Panc1 (cell line): ENCODE data around the gene IGSF23. TPM values are rescaled to one million over a fixed set of nuclear protein-coding genes. Genes with fewer than 3 reads are reported as not detected.

Experiments used
- ATAC-seq: fragments of 200-7000 bp; cut with Tn5 transposase; 2 replicates; pipeline ENCODE4 v1.9.1; 2020; ENCODE audit warnings: mild to moderate bottlenecking, moderate library complexity
- BruUV-seq: library from RNA; stranded (reverse); fragments of 400-500 nt; replicated peaks from 2 replicates; lab custom pipeline; 2021; lab: Mats Ljungman, UMichigan
- CTCF ChIA-PET: fragments of 300-600 bp; sonication (Branson Sonifier 250); formaldehyde crosslinking; loops from one replicate; lab custom pipeline; 2022; ENCODE audit warnings: antibody characterized with exemption; lab: Charles Lee
- POLR2A ChIA-PET: fragments of 300-600 bp; sonication (Branson Sonifier 250); formaldehyde crosslinking; loops from one replicate; lab custom pipeline; 2022; ENCODE audit warnings: antibody characterized with exemption; lab: Charles Lee
- DNase-seq: peaks from one replicate; pipeline ENCODE4 v3.0.0-alpha.2; 2010; ENCODE audit warnings: low read depth, low spot score
- H3K27ac ChIP-seq: 2 replicates; pipeline ENCODE4 v1.5.1; 2011; ENCODE audit warnings: mild to moderate bottlenecking, low read length, inconsistent platforms
- H3K27me3 ChIP-seq: fragments of 200-500 bp; sonication (Bioruptor generic); 2 replicates; pipeline ENCODE4 v1.6.0; 2014; ENCODE audit warnings: low read length, inconsistent platforms; ENCODE audit not compliant: control insufficient read depth, insufficient read depth
- H3K36me3 ChIP-seq: fragments of 200-500 bp; sonication (Bioruptor generic); 2 replicates; pipeline ENCODE4 v1.5.1; 2014; ENCODE audit warnings: inconsistent platforms, mild to moderate bottlenecking, low read length, moderate library complexity; ENCODE audit not compliant: control insufficient read depth, insufficient read depth
- H3K4me1 ChIP-seq: 2 replicates; pipeline ENCODE4 v1.5.1; 2011; ENCODE audit warnings: inconsistent platforms, mild to moderate bottlenecking, low read length, moderate library complexity; ENCODE audit not compliant: control insufficient read depth, insufficient read depth
- H3K4me3 ChIP-seq, 2 experiments: 2 replicates each; pipeline ENCODE4 v1.5.1; 2011 to 2012; ENCODE audit warnings: low read depth in 2 of 2, low read length in 2 of 2, mild to moderate bottlenecking in 2 of 2, inconsistent platforms in 1 of 2, moderate library complexity in 1 of 2
- H3K9me3 ChIP-seq: fragments of 200-500 bp; sonication (Bioruptor generic); 2 replicates; pipeline ENCODE4 v1.5.1; 2014; ENCODE audit warnings: low read depth, mild to moderate bottlenecking, inconsistent platforms, low read length, moderate library complexity; ENCODE audit not compliant: control insufficient read depth, insufficient read depth
- CTCF ChIP-seq: fragments of 450-650 bp; IDR thresholded peaks from 2 replicates; pipeline ENCODE4 v1.5.1; 2017; ENCODE audit warnings: mild to moderate bottlenecking
- POLR2AphosphoS5 ChIP-seq: IDR thresholded peaks from 2 replicates; pipeline ENCODE4 v1.6.1; 2012; ENCODE audit warnings: mild to moderate bottlenecking, low read depth, low read length, moderate library complexity
- REST ChIP-seq, 2 experiments: IDR thresholded peaks; 2 replicates each; pipeline ENCODE4 v1.6.1; 2011 to 2012; ENCODE audit warnings: low read depth in 2 of 2, control low read depth in 1 of 2, low read length in 1 of 2, mild to moderate bottlenecking in 1 of 2, moderate library complexity in 1 of 2; ENCODE audit not compliant: insufficient read depth in 1 of 2
- SIN3A ChIP-seq: IDR thresholded peaks from 2 replicates; pipeline ENCODE4 v1.6.1; 2012; ENCODE audit warnings: low read depth, mild to moderate bottlenecking, low read length, moderate library complexity, borderline replicate concordance; ENCODE audit not compliant: insufficient read depth
- TCF7L2 ChIP-seq: IDR thresholded peaks from 2 replicates; pipeline ENCODE4 v1.6.1; 2011; ENCODE audit warnings: mild to moderate bottlenecking, low read depth, low read length, inconsistent platforms
- in situ Hi-C: cut with HindIII; loops from 2 replicates; pipeline ENCODE4 v1.10.0; 2016; ENCODE audit warnings: low sequenced_read_pairs, low pct_unique_long_range_greater_than_20kb
- intact Hi-C: fragments of 100-400 bp; cut with micrococcal nuclease; formaldehyde crosslinking; loops from one replicate; pipeline ENCODE4 v1.10.0; 2022; ENCODE audit not compliant: unreplicated experiment
- total RNA-seq: library from RNA; stranded (reverse); gene quantifications from one replicate; pipeline ENCODE4 v1.2.1, GENCODE V29; 2021; ENCODE audit not compliant: unreplicated experiment

Gene IGSF23
- total RNA-seq, 1 experiment from 2014 or later: not detected

GRCh38 chr19:44637390-44637764, 24.0 kb downstream of the IGSF23 start:
- no peak for DNase-seq
- no TSS peak for BruUV-seq
- H3K4me1 ChIP-seq: no peaks in the 10 kb centered on the region
- intact Hi-C loops (no loop called here), in situ Hi-C loops (no loop called here)
- H3K36me3 ChIP-seq: no peaks in the 10 kb centered on the region
- no peaks in the 10 kb centered on the region for H3K9me3 ChIP-seq
- no peak for ATAC-seq
- H3K4me3 ChIP-seq: no peak overlapping the region
- POLR2A ChIA-PET: no interaction called here
- H3K27ac ChIP-seq: no peak overlapping the region
- H3K27me3 ChIP-seq: no peaks in the 10 kb centered on the region
- CTCF ChIA-PET: no interaction called here
- TF ChIP-seq SIN3A (no peak), TCF7L2 (no peak), POLR2AphosphoS5 (no peak), CTCF (no peak), REST (IDR thresholded peaks at IDR 0.05; ENCODE audit: insufficient read depth in 1 of 2, low read depth in 2 of 2, low read length in 1 of 2) (no peak)

GRCh38 chr19:44640518-44640917, 27.2 kb downstream of the IGSF23 start:
- BruUV-seq: no TSS peak
- in situ Hi-C loops (no loop called here), intact Hi-C loops (no loop called here)
- POLR2A ChIA-PET: no interaction called here
- H3K36me3 ChIP-seq: peaks cover 2% of the 10 kb centered on the region; the same call in 1 of the 2 replicates
- CTCF ChIA-PET: no interaction called here
- ATAC-seq (no peak), DNase-seq (no peak)
- no peaks in the 10 kb centered on the region for H3K4me1 ChIP-seq
- no peaks in the 10 kb centered on the region for H3K9me3 ChIP-seq
- no peak overlapping the region for H3K4me3 ChIP-seq
- TF ChIP-seq CTCF: no peak
- no peak for TF ChIP-seq TCF7L2
- no peak for TF ChIP-seq SIN3A
- TF ChIP-seq POLR2AphosphoS5: no peak
- TF ChIP-seq REST (IDR thresholded peaks at IDR 0.05; ENCODE audit: insufficient read depth in 1 of 2, low read depth in 2 of 2, low read length in 1 of 2): no peak
- no peaks in the 10 kb centered on the region for H3K27me3 ChIP-seq
- no peak overlapping the region for H3K27ac ChIP-seq
